Astrocyte (in vitro differentiated cells and primary cell): Measurements from ENCODE around the gene TLE1. TPM values are rescaled to one million over a fixed set of nuclear protein-coding genes. Genes with fewer than 3 reads are reported as not detected.

Source experiments
- DNase-seq: peaks from one replicate; pipeline ENCODE4 v3.0.0-alpha.2; 2010; ENCODE audit warnings: low read depth
- FAIRE-seq: peaks from 2 replicates; lab custom pipeline; 2011; peaks lifted over from hg19 to GRCh38; lab: Jason Lieb, UNC
- H2AFZ ChIP-seq: 2 replicates; pipeline ENCODE4 v1.6.0; 2012; ENCODE audit warnings: low read depth, low read length, inconsistent platforms
- H3K27ac ChIP-seq: 2 replicates; pipeline ENCODE4 v1.5.1; 2011; ENCODE audit warnings: low read depth, low read length, inconsistent platforms
- H3K27me3 ChIP-seq: 2 replicates; pipeline ENCODE4 v1.6.0; 2011; ENCODE audit warnings: low read length, inconsistent platforms; ENCODE audit not compliant: insufficient read depth
- H3K36me3 ChIP-seq: 2 replicates; pipeline ENCODE4 v1.5.1; 2011; ENCODE audit warnings: low read length, inconsistent platforms; ENCODE audit not compliant: insufficient read depth
- H3K4me1 ChIP-seq: 2 replicates; pipeline ENCODE4 v1.5.1; 2011; ENCODE audit warnings: low read length, inconsistent platforms; ENCODE audit not compliant: insufficient read depth
- H3K4me2 ChIP-seq: 2 replicates; pipeline ENCODE4 v1.6.0; 2012; ENCODE audit warnings: low read length, inconsistent platforms
- H3K4me3 ChIP-seq: 2 replicates; pipeline ENCODE4 v1.5.1; 2011; ENCODE audit warnings: low read depth, mild to moderate bottlenecking, low read length, inconsistent platforms; ENCODE audit not compliant: insufficient read depth
- H3K79me2 ChIP-seq: 2 replicates; pipeline ENCODE4 v1.6.0; 2012; ENCODE audit warnings: mild to moderate bottlenecking, low read length, inconsistent platforms; ENCODE audit not compliant: insufficient read depth
- H3K9ac ChIP-seq: 2 replicates; pipeline ENCODE4 v1.6.0; 2012; ENCODE audit warnings: mild to moderate bottlenecking, low read length, inconsistent platforms
- H3K9me3 ChIP-seq: 2 replicates; pipeline ENCODE4 v1.5.1; 2012; ENCODE audit warnings: low read depth, mild to moderate bottlenecking, low read length, inconsistent platforms; ENCODE audit not compliant: insufficient read depth
- H4K20me1 ChIP-seq: 2 replicates; pipeline ENCODE4 v1.6.0; 2012; ENCODE audit warnings: low read length, inconsistent platforms; ENCODE audit not compliant: insufficient read depth
- H3K27ac Mint-ChIP-seq: one replicate; pipeline ENCODE4 v1.8.0; 2021; ENCODE audit warnings: mild to moderate bottlenecking, mixed read lengths; ENCODE audit not compliant: unreplicated experiment
- H3K27me3 Mint-ChIP-seq: one replicate; pipeline ENCODE4 v1.8.0; 2021; ENCODE audit warnings: low read depth, mixed read lengths; ENCODE audit not compliant: unreplicated experiment
- H3K36me3 Mint-ChIP-seq: one replicate; pipeline ENCODE4 v1.8.0; 2021; ENCODE audit warnings: low read depth, mixed read lengths; ENCODE audit not compliant: unreplicated experiment
- H3K4me1 Mint-ChIP-seq: one replicate; pipeline ENCODE4 v1.8.0; 2021; ENCODE audit warnings: low read depth, mixed read lengths; ENCODE audit not compliant: unreplicated experiment
- H3K4me3 Mint-ChIP-seq: one replicate; pipeline ENCODE4 v1.8.0; 2021; ENCODE audit warnings: mild to moderate bottlenecking, moderate library complexity, mixed read lengths; ENCODE audit not compliant: unreplicated experiment
- H3K9me3 Mint-ChIP-seq: one replicate; pipeline ENCODE4 v1.8.0; 2021; ENCODE audit warnings: mild to moderate bottlenecking, mixed read lengths; ENCODE audit not compliant: unreplicated experiment
- EZH2 ChIP-seq: IDR thresholded peaks from 2 replicates; pipeline ENCODE4 v1.6.1; 2012; ENCODE audit warnings: mild to moderate bottlenecking, low read length, inconsistent platforms; ENCODE audit not compliant: insufficient read depth
- total RNA-seq: library from RNA; stranded (reverse); gene quantifications from 2 replicates; pipeline ENCODE4 v1.2.1, GENCODE V29; 2021
- TF ChIP-seq, protein P1 (sequence below): IDR thresholded peaks from 2 replicates; pipeline ENCODE4 v1.5.1; 2011; ENCODE audit warnings: low read depth, mild to moderate bottlenecking, inconsistent platforms, low read length, moderate library complexity; ENCODE audit not compliant: insufficient read depth

The TLE1 gene
- total RNA-seq, 1 donor from 2014 or later = 29.6 TPM

DNA sequence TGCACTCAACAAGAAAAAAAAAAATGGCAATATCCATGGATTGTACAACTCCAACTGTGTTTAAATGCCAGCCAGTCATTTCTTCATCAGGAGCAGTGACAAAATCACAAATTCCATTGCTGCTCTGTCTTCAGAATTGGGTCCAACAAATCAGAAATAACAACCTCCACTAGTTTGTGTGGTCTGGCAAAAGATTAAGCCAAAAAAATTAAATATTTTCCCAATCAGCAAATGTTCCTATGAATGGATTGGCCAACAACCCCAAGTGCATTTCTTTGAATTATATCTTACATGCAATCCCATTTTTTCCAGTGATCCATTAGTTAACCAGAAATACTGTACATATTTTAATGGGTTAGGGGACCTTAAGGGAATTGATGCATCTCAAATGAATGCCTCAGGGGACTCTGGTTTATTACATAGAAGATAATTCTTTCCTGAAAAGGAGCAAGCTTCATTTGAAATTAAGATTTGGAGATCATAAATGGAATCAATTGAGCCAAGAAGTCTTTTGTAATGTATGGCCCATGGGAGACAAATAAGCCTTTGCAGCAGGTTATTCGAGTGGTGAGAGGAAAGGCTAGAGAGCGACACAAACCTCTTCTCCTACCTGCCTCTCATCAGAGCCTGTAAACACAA is 131.8 kb downstream of the TLE1 start:
- DNase-seq (peak; percentile 26), FAIRE-seq (no peak)
- Histone ChIP-seq H3K9ac (no peak overlapping the region), H3K4me3 (no peak overlapping the region), H3K27me3 (no peaks in the 10 kb centered on the region), H3K36me3 (no peaks in the 10 kb centered on the region), H3K4me2 (peak overlapping the region; percentile 69), H2AFZ (no peak overlapping the region), H3K27ac (no peak overlapping the region), H3K9me3 (no peaks in the 10 kb centered on the region), H3K79me2 (no peaks in the 10 kb centered on the region), H4K20me1 (no peaks in the 10 kb centered on the region), H3K4me1 (peaks cover 38% of the 10 kb centered on the region)
- Mint-ChIP-seq H3K9me3 (no peaks in the 10 kb centered on the region), H3K27me3 (no peaks in the 10 kb centered on the region), H3K36me3 (no peaks in the 10 kb centered on the region), H3K27ac (peak overlapping the region; percentile 35), H3K4me1 (peaks cover 53% of the 10 kb centered on the region), H3K4me3 (no peak overlapping the region)
- no peak for TF ChIP-seq EZH2
- TF ChIP-seq, protein P1, sequence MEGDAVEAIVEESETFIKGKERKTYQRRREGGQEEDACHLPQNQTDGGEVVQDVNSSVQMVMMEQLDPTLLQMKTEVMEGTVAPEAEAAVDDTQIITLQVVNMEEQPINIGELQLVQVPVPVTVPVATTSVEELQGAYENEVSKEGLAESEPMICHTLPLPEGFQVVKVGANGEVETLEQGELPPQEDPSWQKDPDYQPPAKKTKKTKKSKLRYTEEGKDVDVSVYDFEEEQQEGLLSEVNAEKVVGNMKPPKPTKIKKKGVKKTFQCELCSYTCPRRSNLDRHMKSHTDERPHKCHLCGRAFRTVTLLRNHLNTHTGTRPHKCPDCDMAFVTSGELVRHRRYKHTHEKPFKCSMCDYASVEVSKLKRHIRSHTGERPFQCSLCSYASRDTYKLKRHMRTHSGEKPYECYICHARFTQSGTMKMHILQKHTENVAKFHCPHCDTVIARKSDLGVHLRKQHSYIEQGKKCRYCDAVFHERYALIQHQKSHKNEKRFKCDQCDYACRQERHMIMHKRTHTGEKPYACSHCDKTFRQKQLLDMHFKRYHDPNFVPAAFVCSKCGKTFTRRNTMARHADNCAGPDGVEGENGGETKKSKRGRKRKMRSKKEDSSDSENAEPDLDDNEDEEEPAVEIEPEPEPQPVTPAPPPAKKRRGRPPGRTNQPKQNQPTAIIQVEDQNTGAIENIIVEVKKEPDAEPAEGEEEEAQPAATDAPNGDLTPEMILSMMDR = no peak

DNA sequence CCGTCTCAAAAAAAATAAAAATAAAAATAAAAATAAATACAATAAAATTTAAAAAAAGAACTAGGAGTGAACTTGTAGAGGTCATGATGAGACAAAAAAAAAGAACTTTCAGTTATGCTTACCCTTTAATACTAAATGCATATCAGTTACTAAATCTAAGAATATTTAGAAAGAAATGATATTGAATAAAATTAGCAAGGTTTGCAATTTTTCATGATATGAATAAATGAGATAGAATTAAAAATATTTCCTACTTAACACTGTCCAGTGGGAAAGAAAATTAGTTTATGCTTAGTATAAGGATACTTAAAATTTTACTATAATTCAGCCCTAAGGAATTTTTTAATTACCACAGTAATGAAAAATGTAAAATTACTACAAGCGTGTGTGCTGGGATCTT is 132.4 kb downstream of the TLE1 start:
- Histone ChIP-seq H2AFZ (no peak overlapping the region), H3K9me3 (no peaks in the 10 kb centered on the region), H4K20me1 (no peaks in the 10 kb centered on the region), H3K79me2 (no peaks in the 10 kb centered on the region), H3K4me3 (no peak overlapping the region), H3K9ac (no peak overlapping the region), H3K4me2 (no peak overlapping the region), H3K4me1 (peaks cover 32% of the 10 kb centered on the region), H3K27ac (no peak overlapping the region), H3K27me3 (no peaks in the 10 kb centered on the region), H3K36me3 (no peaks in the 10 kb centered on the region)
- Mint-ChIP-seq H3K27me3 (no peaks in the 10 kb centered on the region), H3K9me3 (no peaks in the 10 kb centered on the region), H3K4me1 (peaks cover 50% of the 10 kb centered on the region), H3K4me3 (no peak overlapping the region), H3K27ac (no peak overlapping the region), H3K36me3 (no peaks in the 10 kb centered on the region)
- no peak for FAIRE-seq
- DNase-seq = no peak
- TF ChIP-seq, protein P1 = no peak
- no peak for TF ChIP-seq EZH2

DNA sequence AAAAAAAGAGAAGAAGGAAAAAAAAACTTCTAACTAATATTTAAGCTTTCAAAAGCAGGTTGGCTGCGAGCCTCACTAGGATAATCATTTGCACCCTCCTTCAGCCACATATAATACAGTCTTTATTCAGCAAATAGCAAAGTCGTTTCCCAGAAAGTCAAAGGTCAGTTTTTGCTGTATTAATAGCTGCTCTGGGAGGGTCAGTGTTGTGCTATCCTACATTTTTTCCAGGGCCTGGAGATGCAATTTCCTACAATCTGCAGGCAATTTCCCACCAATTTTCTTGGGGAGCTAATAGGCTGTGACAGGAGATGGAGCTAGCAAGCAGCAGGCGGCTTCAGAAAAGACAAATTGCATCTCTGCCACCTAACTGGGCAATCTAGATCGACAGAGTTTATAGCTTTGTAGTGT is 136.8 kb downstream of the TLE1 start:
- Mint-ChIP-seq H3K9me3 (no peaks in the 10 kb centered on the region), H3K4me3 (no peak overlapping the region), H3K36me3 (no peaks in the 10 kb centered on the region), H3K27ac (no peak overlapping the region), H3K27me3 (no peaks in the 10 kb centered on the region), H3K4me1 (peaks cover 21% of the 10 kb centered on the region)
- no peaks in the 10 kb centered on the region for H3K36me3 ChIP-seq
- H3K4me3 ChIP-seq = no peak overlapping the region
- no peak overlapping the region for H3K4me2 ChIP-seq
- no peaks in the 10 kb centered on the region for H4K20me1 ChIP-seq
- H3K79me2 ChIP-seq = no peaks in the 10 kb centered on the region
- H2AFZ ChIP-seq = no peak overlapping the region
- FAIRE-seq (no peak), DNase-seq (no peak)
- peaks cover 3% of the 10 kb centered on the region for H3K4me1 ChIP-seq
- H3K27me3 ChIP-seq = no peaks in the 10 kb centered on the region
- no peak for TF ChIP-seq EZH2
- TF ChIP-seq, protein P1 = no peak
- no peak overlapping the region for H3K9ac ChIP-seq
- H3K27ac ChIP-seq = no peak overlapping the region
- H3K9me3 ChIP-seq = no peaks in the 10 kb centered on the region
